Tracheal epithelial cell (primary cell): ENCODE data around the gene PDZD7. TPM values are rescaled to one million over a fixed set of nuclear protein-coding genes. Genes with fewer than 3 reads are reported as not detected.

Source experiments
- total RNA-seq: library from RNA; depleted of rRNA; stranded (reverse); fragments of >200 nt; gene quantifications from 2 replicates; pipeline ENCODE4 v1.2.1, GENCODE V29; 2014

PDZD7 gene
- 1.1 and 2.4 TPM in 2 replicates for total RNA-seq

DNA sequence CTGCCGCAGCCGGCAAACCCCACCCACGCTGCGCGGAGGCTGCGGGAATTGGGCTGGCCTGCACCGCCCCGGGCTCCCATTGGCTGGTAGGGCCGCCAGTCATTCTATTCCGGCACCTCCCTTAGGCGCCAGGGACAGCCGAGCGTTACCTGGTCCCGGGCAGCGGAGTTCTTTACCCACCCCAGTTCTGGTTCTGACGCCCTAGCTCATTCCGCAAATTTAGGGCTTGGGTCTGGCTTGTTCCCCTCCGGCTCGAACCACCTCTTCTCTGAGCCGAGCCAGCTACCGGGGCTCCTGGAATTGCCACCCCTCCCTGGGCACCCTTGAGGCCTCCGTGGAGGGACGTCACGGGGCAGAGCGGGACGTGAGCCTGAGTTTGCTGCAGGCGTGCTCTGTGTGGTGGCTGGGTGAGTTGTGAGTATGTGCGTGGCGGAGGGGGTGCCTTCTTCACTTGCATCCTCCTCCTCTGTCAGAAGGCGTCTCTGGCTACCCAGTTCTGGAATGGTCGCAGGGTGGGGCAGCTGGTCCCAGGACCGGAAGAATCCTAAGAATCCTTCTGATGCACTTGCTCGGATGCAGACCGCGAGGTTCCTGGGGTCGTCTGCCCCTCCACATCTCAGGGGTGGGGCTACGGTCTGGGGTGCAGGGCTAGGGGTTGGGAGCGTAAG, at the start of gene PDZD7, which contains the start of gene SFXN3:
Gene PDZD7, minus strand, starts transcription at position 2 of the 668 bp plus-strand sequence. CDS start 910 bp downstream, outside the sequence.
Gene SFXN3, plus strand, starts transcription at position 107 of the 668 bp plus-strand sequence. CDS start 3,461 bp downstream, outside the sequence.

GRCh38 chr10:101061624-101062231, 30.8 kb upstream of the PDZD7 start, which contains the start of gene KAZALD1:
Gene KAZALD1, plus strand, starts transcription at chr10:101061989. Its CDS starts 604 bp downstream, at chr10:101062593.

GRCh38 chr10:100999742-101000126, 31.2 kb downstream of the PDZD7 start, which contains the start of gene LZTS2:
Gene LZTS2, plus strand, starts transcription at chr10:100999808. Its CDS starts 2,731 bp downstream, at chr10:101002539.

DNA sequence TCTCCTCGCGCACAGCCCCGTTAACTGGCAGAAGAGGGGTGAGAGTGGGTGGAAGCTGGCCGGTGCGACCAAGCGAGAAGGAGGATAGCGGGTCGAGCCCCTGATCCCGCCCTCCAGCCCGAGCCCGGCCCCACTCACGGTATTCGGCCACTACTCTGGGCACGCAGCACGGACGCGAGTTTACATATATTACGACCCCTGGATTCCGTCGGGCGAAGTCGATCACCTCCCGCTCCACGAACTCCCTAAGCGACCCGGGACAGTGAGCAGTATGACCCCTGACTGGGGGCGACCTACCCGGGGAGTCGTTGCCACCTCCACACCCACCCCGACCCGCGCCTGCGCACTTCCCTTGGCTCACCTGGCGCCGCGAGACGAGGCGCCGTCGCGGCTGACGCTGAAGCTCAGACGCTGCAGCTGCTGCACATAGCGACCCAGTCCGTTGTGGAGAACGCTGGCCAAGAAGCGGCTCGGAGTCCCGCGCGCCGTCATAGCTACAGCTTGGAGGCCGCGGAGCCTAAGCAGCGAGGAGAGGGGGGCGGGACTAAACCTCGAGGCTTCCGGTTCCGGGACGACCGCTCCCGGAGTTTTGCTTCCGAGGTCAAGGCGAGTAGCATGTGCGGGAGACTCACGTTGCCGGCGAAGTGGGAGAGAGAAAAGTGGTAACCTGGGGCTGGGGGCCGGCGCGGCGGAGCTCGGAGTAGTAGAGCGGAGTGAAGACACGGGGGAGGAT, 43.8 kb downstream of the PDZD7 start, which contains the start of the genes MRPL43 and TWNK:
Gene MRPL43, minus strand, starts transcription at position 546 of the 733 bp plus-strand sequence. Its CDS starts 54 bp downstream, at position 492.
Gene TWNK, plus strand, starts transcription at position 592 of the 733 bp plus-strand sequence. CDS start 668 bp downstream, outside the sequence.

GRCh38 chr10:100969187-100970075, 61.5 kb downstream of the PDZD7 start, which contains the start of gene SEMA4G:
Gene SEMA4G, plus strand, starts transcription at chr10:100969504. Its CDS starts 3,409 bp downstream, at chr10:100972913.

Other genes starting within 250 kb of the PDZD7 start
- 11.6 and 23.0 TPM in 2 replicates for gene SLF2, start 118.2 kb downstream of the PDZD7 start, total RNA-seq
- gene SEMA4G, start 61.6 kb downstream of the PDZD7 start, total RNA-seq = 0.21 and 0.96 TPM in 2 replicates
- gene MRPL43, start 43.6 kb downstream of the PDZD7 start, total RNA-seq = 44.6 and 55.0 TPM in 2 replicates
- 8.4 and 11.9 TPM in 2 replicates for gene TWNK, start 43.6 kb downstream of the PDZD7 start, total RNA-seq
- gene LZTS2, start 31.3 kb downstream of the PDZD7 start, total RNA-seq = 53.5 and 91.6 TPM in 2 replicates
- gene SFXN3, start 105 bp upstream of the PDZD7 start, total RNA-seq = 13.4 and 36.6 TPM in 2 replicates
- 0.64 and 1.2 TPM in 2 replicates for gene KAZALD1, start 30.9 kb upstream of the PDZD7 start, total RNA-seq
- under 0.01 TPM in 1 of 2 replicates, not detected in the other for gene TLX1, start 100.2 kb upstream of the PDZD7 start, total RNA-seq
- not detected in 2 replicates for gene LBX1, start 198.3 kb upstream of the PDZD7 start, total RNA-seq